GM12878 (cell line): Measurements from ENCODE around the gene FCRLB. TPM values are rescaled to one million over a fixed set of nuclear protein-coding genes. Genes with fewer than 3 reads are reported as not detected.

Source experiments
- ATAC-seq: fragments of 200-7000 bp; cut with Tn5 transposase; 3 replicates; pipeline ENCODE4 v1.9.1; 2020; ENCODE audit warnings: mild to moderate bottlenecking, moderate library complexity
- BruUV-seq: library from RNA; stranded (reverse); fragments of 400-500 nt; replicated peaks from 2 replicates; lab custom pipeline; 2021; lab: Mats Ljungman, UMichigan
- CTCF ChIA-PET: fragments of 300-600 bp; sonication (Branson Sonifier 250); formaldehyde crosslinking; extraction: SDS; loops from one replicate; lab custom pipeline; 2021; ENCODE audit warnings: inconsistent platforms; lab: Yijun Ruan, JAX
- POLR2A ChIA-PET: fragments of 350-600 bp; formaldehyde crosslinking; extraction: SDS; loops from one replicate; lab custom pipeline; 2021; ENCODE audit warnings: inconsistent platforms; lab: Charles Lee
- RAD21 ChIA-PET: fragments of 300-600 bp; sonication (Branson Sonifier 250); formaldehyde crosslinking; loops from one replicate; lab custom pipeline; 2023; ENCODE audit warnings: antibody characterized with exemption; ENCODE audit not compliant: unreplicated experiment; lab: Charles Lee
- SMC1A ChIA-PET: fragments of 300-600 bp; sonication (Branson Sonifier 250); formaldehyde crosslinking; loops from one replicate; lab custom pipeline; 2023; ENCODE audit not compliant: unreplicated experiment, uncharacterized antibody; lab: Charles Lee
- DNase-seq: peaks from one replicate; pipeline ENCODE4 v3.0.0-alpha.2; 2011; ENCODE audit warnings: low read depth, low spot score
- FAIRE-seq: peaks from 3 replicates; lab custom pipeline; 2011; peaks lifted over from hg19 to GRCh38; lab: Jason Lieb, UNC
- H2AFZ ChIP-seq: 2 replicates; pipeline ENCODE4 v1.6.0; 2011; ENCODE audit warnings: low read depth, low read length, control low read depth; ENCODE audit not compliant: control insufficient read depth
- H3K27ac ChIP-seq: 2 replicates; pipeline ENCODE4 v1.5.1; 2011; ENCODE audit warnings: control low read depth; ENCODE audit not compliant: control insufficient read depth, insufficient read depth
- H3K27me3 ChIP-seq, 2 experiments: replicated peaks in 1 of 2; 2 replicates each; pipeline versions ENCODE4 v1.6.0 to v1.6.1; 2011; ENCODE audit warnings: low read length in 1 of 2; ENCODE audit not compliant: control insufficient read depth in 2 of 2, insufficient read depth in 2 of 2
- H3K36me3 ChIP-seq, 2 experiments: 2 replicates each; pipeline ENCODE4 v1.5.1; 2011; ENCODE audit warnings: low read length in 1 of 2; ENCODE audit not compliant: control insufficient read depth in 2 of 2, insufficient read depth in 2 of 2
- H3K4me1 ChIP-seq: 2 replicates; pipeline ENCODE4 v1.6.1; 2011; ENCODE audit warnings: mild to moderate bottlenecking, low read length, moderate library complexity, mixed read lengths; ENCODE audit not compliant: control insufficient read depth, insufficient read depth
- H3K4me2 ChIP-seq: 2 replicates; pipeline ENCODE4 v1.6.0; 2011; ENCODE audit warnings: control low read depth; ENCODE audit not compliant: control insufficient read depth, insufficient read depth
- H3K4me3 ChIP-seq: fragments of 200-600 bp; sonication (generic); 2 replicates; pipeline ENCODE4 v1.5.1; 2016
- H3K79me2 ChIP-seq: 2 replicates; pipeline ENCODE4 v1.6.0; 2011; ENCODE audit warnings: low read length; ENCODE audit not compliant: control insufficient read depth, insufficient read depth
- H3K9ac ChIP-seq: 2 replicates; pipeline ENCODE4 v1.8.0; 2011; ENCODE audit warnings: low read length, control low read depth, mixed read lengths; ENCODE audit not compliant: control insufficient read depth, insufficient read depth
- H3K9me3 ChIP-seq: replicated peaks from 3 replicates; pipeline ENCODE4 v1.5.1; 2011; ENCODE audit warnings: mild to moderate bottlenecking, low read length; ENCODE audit not compliant: control insufficient read depth, insufficient read depth
- H4K20me1 ChIP-seq: 2 replicates; pipeline ENCODE4 v1.6.0; 2011; ENCODE audit not compliant: control insufficient read depth, insufficient read depth
- BCL11A ChIP-seq: IDR thresholded peaks from 2 replicates; pipeline ENCODE4 v1.6.1; 2011; ENCODE audit warnings: low read depth, low read length
- BMI1 ChIP-seq: fragments of 450-650 bp; IDR thresholded peaks from 2 replicates; pipeline ENCODE4 v1.6.1; 2016; ENCODE audit warnings: mild to moderate bottlenecking, moderate library complexity, borderline replicate concordance
- HDAC6 ChIP-seq: fragments of 200-600 bp; sonication (generic); IDR thresholded peaks from one replicate; pipeline ENCODE4 v1.8.0; 2017; ENCODE audit warnings: antibody characterized with exemption; ENCODE audit not compliant: unreplicated experiment
- IKZF1 ChIP-seq: fragments of 450-650 bp; conservative IDR thresholded peaks from 2 replicates; pipeline ENCODE4 v1.6.1; 2017; ENCODE audit warnings: antibody characterized with exemption, mild to moderate bottlenecking
- LARP7 ChIP-seq: fragments of 450-650 bp; IDR thresholded peaks from 2 replicates; pipeline ENCODE4 v1.6.1; 2017; ENCODE audit warnings: mild to moderate bottlenecking
- MLLT1 ChIP-seq: fragments of 450-650 bp; IDR thresholded peaks from 2 replicates; pipeline ENCODE4 v1.6.1; 2016; ENCODE audit warnings: mild to moderate bottlenecking
- POLR2A ChIP-seq: IDR thresholded peaks from 2 replicates; pipeline ENCODE4 v1.6.1; 2011; ENCODE audit warnings: low read depth, mild to moderate bottlenecking, low read length
- RELA ChIP-seq: fragments of 450-650 bp; IDR thresholded peaks from 2 replicates; pipeline ENCODE4 v1.8.0; 2014; ENCODE audit warnings: borderline replicate concordance; ENCODE audit not compliant: partially characterized antibody
- SRF ChIP-seq, 2 experiments: IDR thresholded peaks; 2 replicates each; pipeline ENCODE4 v1.6.1; 2011; ENCODE audit warnings: low read depth in 2 of 2, low read length in 2 of 2, mild to moderate bottlenecking in 1 of 2, moderate library complexity in 1 of 2
- SUPT20H ChIP-seq: IDR thresholded peaks from 2 replicates; pipeline ENCODE4 v1.6.1; 2011; ENCODE audit warnings: low read depth, mild to moderate bottlenecking, low read length, moderate library complexity, borderline replicate concordance; ENCODE audit not compliant: control insufficient read depth
- YY1 ChIP-seq: IDR thresholded peaks from 2 replicates; pipeline ENCODE4 v1.6.1; 2011; ENCODE audit warnings: low read depth, mild to moderate bottlenecking, low read length
- ZBTB4 ChIP-seq: fragments of 450-650 bp; formaldehyde crosslinking; IDR thresholded peaks from 2 replicates; pipeline ENCODE4 v1.4.0; 2022; ENCODE audit warnings: mild to moderate bottlenecking, moderate library complexity
- ZNF687 ChIP-seq: fragments of 450-650 bp; IDR thresholded peaks from 2 replicates; pipeline ENCODE4 v1.6.1; 2017; ENCODE audit warnings: mild to moderate bottlenecking, moderate library complexity
- WGBS: methylation state at CpG from one replicate; pipeline ENCODE4 v1.1.6; 2016; ENCODE audit warnings: low lambda C conversion rate; ENCODE audit not compliant: insufficient replicate concordance, insufficient coverage; ENCODE audit errors: missing lambda C conversion rate; 5-methylcytosine and 5-hydroxymethylcytosine counted together
- in situ Hi-C: fragments of 300-500 bp; cut with MboI; formaldehyde crosslinking; loops from 9 replicates; pipeline ENCODE4 v1.14.3; 2018; ENCODE audit warnings: mixed read lengths
- intact Hi-C: fragments of 100-400 bp; cut with micrococcal nuclease; formaldehyde crosslinking; loops from one replicate; pipeline ENCODE4 v1.14.2; 2022; ENCODE audit not compliant: unreplicated experiment
- polyA plus RNA-seq, 11 experiments: library from polyadenylated mRNA; depleted of rRNA in 4 of 11; unstranded in 6 of 11; stranded (reverse) in 5 of 11; fragments of >200 nt; fragmentation: Nextera tagmentation in 4 of 11; fragmentation: Illumina TruSeq in 1 of 11; extraction: Ambion mirVana in 4 of 11; extraction: Trizol in 1 of 11; gene quantifications; 1 replicate in 1 of 11; 2 replicates in 10 of 11; pipeline versions ENCODE4 v1.2.1 to v1.2.3, GENCODE V29; 2011 to 2016; ENCODE audit warnings: inconsistent platforms in 2 of 11, missing spikeins in 2 of 11, low read depth in 1 of 11
- total RNA-seq, 4 experiments: library from RNA; depleted of rRNA in 3 of 4; stranded (reverse); fragments of >200 nt in 3 of 4; fragmentation: Illumina TruSeq in 1 of 4; extraction: Trizol in 1 of 4; gene quantifications; 2 replicates each; pipeline versions ENCODE4 v1.2.1 to v1.2.3, GENCODE V29; 2013 to 2021
- TF ChIP-seq, protein P1 (sequence below): IDR thresholded peaks from 2 replicates; pipeline ENCODE4 v1.6.1; 2012; ENCODE audit warnings: low read depth, low read length, improper control_type of control experiment

Gene FCRLB
- total and polyA plus RNA-seq, 10 of the 15 experiments (the other 5 are each of a cell fraction or from before 2014, with no cell fraction given) = 0.55 to 11.7 (median 5.6) TPM

DNA sequence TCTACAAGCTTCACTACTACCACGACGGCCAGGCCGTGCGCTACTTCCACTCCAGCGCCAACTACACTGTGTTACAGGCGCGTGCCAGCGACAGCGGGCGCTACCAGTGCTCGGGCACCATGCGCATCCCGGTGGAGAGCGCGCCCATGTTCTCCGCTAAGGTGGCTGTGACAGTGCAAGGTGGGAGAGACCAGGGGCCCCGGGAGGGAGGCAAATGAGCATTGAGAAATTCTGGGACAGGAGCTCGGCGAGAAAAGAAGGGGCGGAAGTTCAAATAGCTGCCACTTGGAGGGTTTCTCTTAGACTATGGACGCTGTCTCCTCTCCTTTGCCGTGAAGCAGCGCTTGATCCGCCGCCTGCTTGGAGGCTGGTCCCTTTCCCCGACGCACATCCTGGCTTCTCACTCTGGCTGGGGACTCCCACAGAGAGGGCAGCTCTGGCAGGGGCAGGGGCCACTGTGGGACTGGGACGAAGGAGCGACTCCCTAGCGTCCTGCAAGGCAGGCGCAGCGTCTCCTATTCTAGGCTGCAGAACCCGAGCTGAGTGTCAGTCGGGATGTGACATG is 4.6 kb downstream of the FCRLB start:
- in situ Hi-C loops = no loop called here
- peak overlapping the region; percentile 95 for H3K4me2 ChIP-seq
- H3K4me1 ChIP-seq = peaks cover 50% of the 10 kb centered on the region
- RAD21 ChIA-PET = interaction anchor here (0.7 to 6.1 kb wide), 7 partner anchors 8 to 186 kb away, joined by 3 to 85 read pairs (median 4); partner anchors contain the start of gene FCRLA
- H3K4me3 ChIP-seq = peak overlapping the region; percentile 88
- SMC1A ChIA-PET = interaction anchor here (1.3 to 6.4 kb wide), 5 partner anchors 12 to 37 kb away, joined by 6 to 84 read pairs (median 21); partner anchors contain the start of gene FCRLA
- CTCF ChIA-PET = interaction anchor here (0.9 to 5.8 kb wide), 8 partner anchors 8 to 239 kb away, joined by 3 to 86 read pairs (median 5); partner anchors contain the start of gene FCRLA
- no peaks in the 10 kb centered on the region for H4K20me1 ChIP-seq
- no peaks in the 10 kb centered on the region for H3K27me3 ChIP-seq
- peaks cover 12% of the 10 kb centered on the region for H3K79me2 ChIP-seq
- no peaks in the 10 kb centered on the region for H3K36me3 ChIP-seq
- POLR2A ChIA-PET = interaction anchor here (0.7 to 4.6 kb wide), 8 partner anchors 8 to 37 kb away, joined by 3 to 34 read pairs (median 4); partner anchors contain the start of gene FCRLA
- BruUV-seq = TSS peak; percentile 79
- H3K9me3 ChIP-seq = no peaks in the 10 kb centered on the region
- no peak for DNase-seq
- intact Hi-C loops = loop anchor here (2.0 kb wide), 1 partner anchor 19 kb away; the partner anchor contains the start of gene FCRLA
- ATAC-seq = peak; percentile 43
- 1% methylated on average over 33 of the region's 34 CpGs for WGBS
- peak overlapping the region; percentile 11 for H2AFZ ChIP-seq
- FAIRE-seq = no peak
- peak overlapping the region; percentile 75 for H3K9ac ChIP-seq
- peak overlapping the region; percentile 78 for H3K27ac ChIP-seq
- TF ChIP-seq BCL11A (0 out of 2 replicates have a peak, but pooled peaks have one; percentile 6), SRF (IDR thresholded peaks at IDR 0.05; ENCODE audit: low read depth in 2 of 2, low read length in 2 of 2) (no peak), YY1 (no peak), MLLT1 (no peak), HDAC6 (peak; percentile 84), BMI1 (no peak), IKZF1 (peak; percentile 6; the same call in 1 of the 2 replicates), ZNF687 (no peak), LARP7 (peak; percentile 49; the same call in 1 of the 2 replicates), SUPT20H (no peak), POLR2A (peak; percentile 61), RELA (no peak), ZBTB4 (CRISPR knock-in tag) (no peak)
- TF ChIP-seq, protein P1, sequence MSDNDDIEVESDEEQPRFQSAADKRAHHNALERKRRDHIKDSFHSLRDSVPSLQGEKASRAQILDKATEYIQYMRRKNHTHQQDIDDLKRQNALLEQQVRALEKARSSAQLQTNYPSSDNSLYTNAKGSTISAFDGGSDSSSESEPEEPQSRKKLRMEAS = peak; percentile 53; the same call in 1 of the 2 replicates
